Measurements from ENCODE around the gene LRFN2.

DNA sequence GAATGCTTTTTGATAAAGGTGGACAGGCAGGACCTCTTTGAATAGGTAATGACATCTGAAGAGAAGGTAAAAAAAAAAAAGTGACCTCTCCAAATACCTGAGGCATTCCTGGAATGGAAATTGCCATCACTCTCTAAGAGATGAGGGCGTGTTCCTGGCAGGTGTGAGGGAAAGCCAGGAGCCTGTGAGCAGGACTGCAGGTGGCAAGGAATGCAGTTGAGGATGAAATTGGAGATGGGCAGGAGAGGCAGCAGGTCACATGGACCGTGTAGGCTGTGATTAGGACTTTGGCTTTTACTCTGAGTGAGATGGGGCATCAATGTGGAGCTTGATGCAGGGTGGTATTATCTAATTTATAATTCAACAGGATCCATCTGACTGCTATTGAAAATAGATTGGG lies 227.4 kb downstream of the LRFN2 start:
- TF ChIP-seq, protein P1, sequence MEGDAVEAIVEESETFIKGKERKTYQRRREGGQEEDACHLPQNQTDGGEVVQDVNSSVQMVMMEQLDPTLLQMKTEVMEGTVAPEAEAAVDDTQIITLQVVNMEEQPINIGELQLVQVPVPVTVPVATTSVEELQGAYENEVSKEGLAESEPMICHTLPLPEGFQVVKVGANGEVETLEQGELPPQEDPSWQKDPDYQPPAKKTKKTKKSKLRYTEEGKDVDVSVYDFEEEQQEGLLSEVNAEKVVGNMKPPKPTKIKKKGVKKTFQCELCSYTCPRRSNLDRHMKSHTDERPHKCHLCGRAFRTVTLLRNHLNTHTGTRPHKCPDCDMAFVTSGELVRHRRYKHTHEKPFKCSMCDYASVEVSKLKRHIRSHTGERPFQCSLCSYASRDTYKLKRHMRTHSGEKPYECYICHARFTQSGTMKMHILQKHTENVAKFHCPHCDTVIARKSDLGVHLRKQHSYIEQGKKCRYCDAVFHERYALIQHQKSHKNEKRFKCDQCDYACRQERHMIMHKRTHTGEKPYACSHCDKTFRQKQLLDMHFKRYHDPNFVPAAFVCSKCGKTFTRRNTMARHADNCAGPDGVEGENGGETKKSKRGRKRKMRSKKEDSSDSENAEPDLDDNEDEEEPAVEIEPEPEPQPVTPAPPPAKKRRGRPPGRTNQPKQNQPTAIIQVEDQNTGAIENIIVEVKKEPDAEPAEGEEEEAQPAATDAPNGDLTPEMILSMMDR (IDR thresholded peaks at IDR 0.05): no peak
- TF ChIP-seq POLR2A (IDR thresholded peaks at IDR 0.05): no peak
